SK-N-SH treated with all-trans-retinoic acid at 6 μM for 48 hours (cell line): ENCODE results near the gene IGSF9.

Source experiments
- ARNTL ChIP-seq: fragments of 450-650 bp; formaldehyde crosslinking; IDR thresholded peaks from 2 replicates; pipeline ENCODE4 v1.5.0; 2020; ENCODE audit warnings: low read depth, mild to moderate bottlenecking, moderate library complexity, borderline replicate concordance
- CSDC2 ChIP-seq: fragments of 250-450 bp; sonication (Bioruptor Pico); IDR thresholded peaks from 2 replicates; pipeline ENCODE4 v1.5.0; 2020; ENCODE audit warnings: mild to moderate bottlenecking, moderate library complexity
- GLIS3 ChIP-seq: fragments of 250-450 bp; sonication (Bioruptor Pico); IDR thresholded peaks from 2 replicates; pipeline ENCODE4 v1.5.0; 2020; ENCODE audit warnings: mild to moderate bottlenecking, moderate library complexity
- ISL1 ChIP-seq: fragments of 250-450 bp; sonication (Bioruptor Pico); IDR thresholded peaks from 2 replicates; pipeline ENCODE4 v2.1.2; 2022; ENCODE audit warnings: mild to moderate bottlenecking, moderate library complexity
- OSR1 ChIP-seq: fragments of 250-450 bp; sonication (Bioruptor Pico); IDR thresholded peaks from 2 replicates; pipeline ENCODE4 v1.8.0; 2022; ENCODE audit warnings: moderate library complexity, mild to moderate bottlenecking, inconsistent platforms
- PATZ1 ChIP-seq: fragments of 250-450 bp; sonication (Bioruptor Pico); IDR thresholded peaks from 2 replicates; pipeline ENCODE4 v1.8.0; 2020; ENCODE audit warnings: mild to moderate bottlenecking, moderate library complexity, borderline replicate concordance
- POU6F1 ChIP-seq: fragments of 250-450 bp; sonication (Bioruptor Pico); IDR thresholded peaks from 2 replicates; pipeline ENCODE4 v1.8.0; 2021; ENCODE audit warnings: low read depth, mild to moderate bottlenecking, moderate library complexity, borderline replicate concordance
- PPARA ChIP-seq: fragments of 250-450 bp; sonication (Bioruptor Pico); IDR thresholded peaks from 2 replicates; pipeline ENCODE4 v1.5.0; 2020; ENCODE audit warnings: mild to moderate bottlenecking, borderline replicate concordance
- SNAI2 ChIP-seq: fragments of 250-450 bp; sonication (Bioruptor Pico); IDR thresholded peaks from 2 replicates; pipeline ENCODE4 v1.5.0; 2020; ENCODE audit warnings: mild to moderate bottlenecking, moderate library complexity
- TOX ChIP-seq: fragments of 250-450 bp; sonication (Bioruptor Pico); IDR thresholded peaks from 2 replicates; pipeline ENCODE4 v1.8.0; 2021; ENCODE audit warnings: mild to moderate bottlenecking, moderate library complexity, borderline replicate concordance
- ZFP30 ChIP-seq: fragments of 450-650 bp; formaldehyde crosslinking; IDR thresholded peaks from 2 replicates; pipeline ENCODE4 v1.5.0; 2022; ENCODE audit warnings: mild to moderate bottlenecking, moderate library complexity
- ZNF70 ChIP-seq: fragments of 450-650 bp; formaldehyde crosslinking; IDR thresholded peaks from 2 replicates; pipeline ENCODE4 v1.5.0; 2020; ENCODE audit warnings: mild to moderate bottlenecking, moderate library complexity

DNA sequence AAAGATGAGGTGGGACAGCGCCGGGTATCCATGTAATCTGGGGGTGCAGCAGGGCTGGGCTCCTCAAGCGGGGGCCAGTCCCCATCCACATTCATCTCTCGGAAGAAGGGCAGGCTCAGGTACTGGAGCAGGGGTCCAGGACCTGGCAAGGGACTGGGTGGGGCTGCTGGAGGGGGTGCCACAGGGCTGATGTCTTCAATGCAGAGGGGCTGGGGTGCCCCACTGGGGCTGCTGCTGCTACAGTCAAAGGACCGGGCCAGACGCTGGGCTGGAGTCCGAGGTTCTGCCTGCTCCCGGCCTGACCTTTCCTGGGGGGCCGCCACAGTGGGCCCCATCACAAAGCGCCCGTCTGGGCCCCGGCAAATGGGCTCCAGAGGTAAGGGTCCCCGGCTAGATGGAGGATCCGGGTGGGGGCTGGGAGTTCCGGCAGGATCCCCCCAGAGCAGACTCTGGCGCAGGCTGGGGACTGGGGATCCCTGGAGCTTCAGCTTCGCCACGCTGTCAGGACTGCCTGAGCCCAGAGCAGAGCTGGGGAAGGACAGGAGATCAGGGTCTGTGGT lies 16.8 kb downstream of the IGSF9 start:
- TF ChIP-seq SNAI2 (CRISPR knock-in tag) (no peak), OSR1 (CRISPR knock-in tag) (no peak), POU6F1 (CRISPR knock-in tag) (no peak), PATZ1 (no peak), ARNTL (CRISPR knock-in tag) (no peak), CSDC2 (CRISPR knock-in tag) (no peak), ZNF70 (CRISPR knock-in tag) (no peak), PPARA (CRISPR knock-in tag) (no peak), ISL1 (CRISPR knock-in tag) (no peak), TOX (CRISPR knock-in tag) (no peak), ZFP30 (CRISPR knock-in tag) (no peak), GLIS3 (CRISPR knock-in tag) (no peak)
